Left ventricle myocardium inferior (tissue), 1 donor: ENCODE data around the gene EGLN1. TPM values are rescaled to one million over a fixed set of nuclear protein-coding genes. Genes with fewer than 3 reads are reported as not detected.
A peak's percentile ranks its signal among the peaks of the same experiment; 100 is the strongest.
"Not testable (repeated sequence)": the region's sequence is repeated elsewhere in the genome, so short reads cannot be mapped to it uniquely, and the experiment has no call there.

Experiments used
- DNase-seq: peaks from one replicate; pipeline ENCODE4 v3.0.0-alpha.2; 2020
- H3K27ac ChIP-seq: fragments of 200-600 bp; replicated peaks from 2 replicates; pipeline ENCODE4 v1.8.0; 2021
- H3K27me3 ChIP-seq: fragments of 200-600 bp; 2 replicates; pipeline ENCODE4 v1.8.0; 2021; ENCODE audit warnings: low read depth
- H3K36me3 ChIP-seq: fragments of 200-600 bp; 2 replicates; pipeline ENCODE4 v1.8.0; 2021
- H3K4me1 ChIP-seq: fragments of 200-600 bp; 2 replicates; pipeline ENCODE4 v1.8.0; 2021
- H3K4me3 ChIP-seq: fragments of 200-600 bp; 2 replicates; pipeline ENCODE4 v1.8.0; 2021; ENCODE audit warnings: mild to moderate bottlenecking, moderate library complexity
- H3K9me3 ChIP-seq: fragments of 200-600 bp; replicated peaks from 2 replicates; pipeline ENCODE4 v1.8.0; 2021
- CTCF ChIP-seq: fragments of 200-600 bp; IDR thresholded peaks from 2 replicates; pipeline ENCODE4 v1.8.0; 2021; ENCODE audit warnings: antibody characterized with exemption, mild to moderate bottlenecking, borderline replicate concordance
- intact Hi-C: fragments of 100-400 bp; cut with micrococcal nuclease; formaldehyde crosslinking; loops from one replicate; pipeline ENCODE4 v1.11.0; 2022
- total RNA-seq: library from RNA; stranded (reverse); fragmentation: NEBNext Ultra II Directional; extraction: Animal tissue kit (Norgen Biotek cat#: 25700); gene quantifications from one replicate; pipeline ENCODE4 v1.2.1, GENCODE V29; 2021
- donor health status: DM: no; HTN: yes; CAD: no; lungs with severe emphysema.

Gene EGLN1
- total RNA-seq, 1 donor from 2014 or later: 83.2 TPM

GRCh38 chr1:231442735-231443134 lies 20.6 kb upstream of the EGLN1 start:
- intact Hi-C loops: no loop called here
- DNase-seq: no peak
- Histone ChIP-seq H3K36me3 (no peaks in the 10 kb centered on the region), H3K27me3 (no peaks in the 10 kb centered on the region), H3K27ac (no peak overlapping the region), H3K4me1 (no peaks in the 10 kb centered on the region), H3K4me3 (no peak overlapping the region), H3K9me3 (peaks cover 23% of the 10 kb centered on the region)
- TF ChIP-seq CTCF: no peak

- intact Hi-C loops: no loop called here
Measured at GRCh38 chr1:231432996-231433395, 10.9 kb upstream of the EGLN1 start.

GRCh38 chr1:231431665-231432415 lies 9.8 kb upstream of the EGLN1 start:
- H3K36me3 ChIP-seq: no peaks in the 10 kb centered on the region
- intact Hi-C loops: no loop called here
- DNase-seq: no peak
- H3K27ac ChIP-seq: peak overlapping the region; percentile 4
- no peaks in the 10 kb centered on the region for H3K9me3 ChIP-seq
- no peaks in the 10 kb centered on the region for H3K27me3 ChIP-seq
- TF ChIP-seq CTCF: no peak
- H3K4me1 ChIP-seq: peaks cover 5% of the 10 kb centered on the region
- no peak overlapping the region for H3K4me3 ChIP-seq

More at GRCh38 chr1:231432996-231433395, 10.9 kb upstream of the EGLN1 start:
- H3K36me3 ChIP-seq: no peaks in the 10 kb centered on the region
- no peak for TF ChIP-seq CTCF
- peaks cover 5% of the 10 kb centered on the region for H3K4me1 ChIP-seq
- no peaks in the 10 kb centered on the region for H3K27me3 ChIP-seq
- no peak for DNase-seq
- H3K27ac ChIP-seq: no peak overlapping the region
- no peaks in the 10 kb centered on the region for H3K9me3 ChIP-seq
- H3K4me3 ChIP-seq: no peak overlapping the region

- H3K27ac ChIP-seq, H3K27me3 ChIP-seq, H3K36me3 ChIP-seq, intact Hi-C loops, H3K4me3 ChIP-seq, DNase-seq, H3K4me1 ChIP-seq, H3K9me3 ChIP-seq: not testable (repeated sequence)
Measured at GRCh38 chr1:231430678-231431352, 8.7 kb upstream of the EGLN1 start.

- no peak overlapping the region for H3K27ac ChIP-seq
- TF ChIP-seq CTCF: no peak
- no peak for DNase-seq
- no peak overlapping the region for H3K4me3 ChIP-seq
- no peaks in the 10 kb centered on the region for H3K36me3 ChIP-seq
- peaks cover 31% of the 10 kb centered on the region for H3K4me1 ChIP-seq
- no peaks in the 10 kb centered on the region for H3K9me3 ChIP-seq
- no peaks in the 10 kb centered on the region for H3K27me3 ChIP-seq
- intact Hi-C loops: no loop called here
Measured at GRCh38 chr1:231428377-231428776, 6.3 kb upstream of the EGLN1 start.
